AG09309 (cell line): Measurements from ENCODE around the gene SOX4.

Experiments used
- DNase-seq: peaks from one replicate; pipeline ENCODE4 v3.0.0-alpha.2; 2010; ENCODE audit warnings: low read depth
- H3K4me3 ChIP-seq: 2 replicates; pipeline ENCODE4 v1.5.1; 2011; ENCODE audit warnings: mild to moderate bottlenecking, low read depth, low read length, moderate library complexity; ENCODE audit not compliant: control insufficient read depth
- TF ChIP-seq, protein P1 (sequence below): IDR thresholded peaks from 2 replicates; pipeline ENCODE4 v1.5.1; 2011; ENCODE audit warnings: mild to moderate bottlenecking, low read depth, low read length, inconsistent platforms; ENCODE audit not compliant: insufficient read depth, control insufficient read depth; ENCODE audit errors: missing control alignments

The SOX4 gene

DNA sequence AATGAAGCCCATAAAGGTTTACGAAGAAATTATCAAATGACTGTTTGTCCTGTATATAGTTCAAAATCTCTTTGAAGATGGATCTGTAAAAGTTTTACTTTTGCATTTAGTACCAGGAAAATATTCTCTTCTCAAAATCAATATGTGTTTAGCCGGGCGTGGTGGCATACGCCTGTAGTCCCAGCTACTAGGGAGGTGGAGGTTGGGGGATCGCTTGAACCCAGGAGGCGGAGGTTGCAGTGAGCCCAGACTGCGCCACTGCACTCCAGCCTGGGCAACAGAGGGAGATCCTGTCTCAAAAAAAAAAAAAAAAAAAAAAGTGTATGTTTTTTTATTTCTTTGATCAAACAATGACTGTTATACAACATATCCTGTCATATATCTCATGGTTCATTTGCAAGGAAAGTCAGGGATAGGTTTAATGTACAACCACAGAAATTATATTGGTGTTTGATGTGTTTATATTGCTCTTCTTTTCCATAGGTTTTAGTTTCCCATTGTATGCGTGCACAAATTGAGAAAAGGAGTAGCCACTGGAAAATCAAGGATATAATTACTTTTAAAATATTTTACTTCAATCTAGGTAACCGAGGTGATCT, 40.1 kb downstream of the SOX4 start:
- TF ChIP-seq, protein P1, sequence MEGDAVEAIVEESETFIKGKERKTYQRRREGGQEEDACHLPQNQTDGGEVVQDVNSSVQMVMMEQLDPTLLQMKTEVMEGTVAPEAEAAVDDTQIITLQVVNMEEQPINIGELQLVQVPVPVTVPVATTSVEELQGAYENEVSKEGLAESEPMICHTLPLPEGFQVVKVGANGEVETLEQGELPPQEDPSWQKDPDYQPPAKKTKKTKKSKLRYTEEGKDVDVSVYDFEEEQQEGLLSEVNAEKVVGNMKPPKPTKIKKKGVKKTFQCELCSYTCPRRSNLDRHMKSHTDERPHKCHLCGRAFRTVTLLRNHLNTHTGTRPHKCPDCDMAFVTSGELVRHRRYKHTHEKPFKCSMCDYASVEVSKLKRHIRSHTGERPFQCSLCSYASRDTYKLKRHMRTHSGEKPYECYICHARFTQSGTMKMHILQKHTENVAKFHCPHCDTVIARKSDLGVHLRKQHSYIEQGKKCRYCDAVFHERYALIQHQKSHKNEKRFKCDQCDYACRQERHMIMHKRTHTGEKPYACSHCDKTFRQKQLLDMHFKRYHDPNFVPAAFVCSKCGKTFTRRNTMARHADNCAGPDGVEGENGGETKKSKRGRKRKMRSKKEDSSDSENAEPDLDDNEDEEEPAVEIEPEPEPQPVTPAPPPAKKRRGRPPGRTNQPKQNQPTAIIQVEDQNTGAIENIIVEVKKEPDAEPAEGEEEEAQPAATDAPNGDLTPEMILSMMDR, result no peak
- DNase-seq, result no peak
- H3K4me3 ChIP-seq, result no peak overlapping the region

DNA sequence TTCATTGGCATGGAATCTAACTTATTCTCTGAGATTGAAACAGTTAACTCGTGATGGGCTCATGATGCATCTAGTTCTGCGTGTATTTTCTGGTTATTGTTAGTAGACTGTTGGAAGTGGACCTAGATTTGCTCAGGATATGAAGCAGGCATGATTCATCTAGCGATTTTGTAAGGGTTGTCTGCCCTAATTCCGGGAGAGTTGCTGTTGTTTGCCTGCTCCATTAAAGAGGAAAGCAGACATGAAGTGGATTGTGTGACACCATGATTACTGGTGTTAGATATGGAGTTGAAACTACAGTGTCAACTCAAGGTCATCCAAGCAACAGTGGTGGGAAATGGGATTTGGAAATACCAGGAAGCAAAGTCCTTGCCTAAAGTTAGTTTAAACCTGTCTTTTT, 41.0 kb downstream of the SOX4 start:
- TF ChIP-seq, protein P1, result no peak
- peak; percentile 91 for DNase-seq
- H3K4me3 ChIP-seq, result no peak overlapping the region

DNA sequence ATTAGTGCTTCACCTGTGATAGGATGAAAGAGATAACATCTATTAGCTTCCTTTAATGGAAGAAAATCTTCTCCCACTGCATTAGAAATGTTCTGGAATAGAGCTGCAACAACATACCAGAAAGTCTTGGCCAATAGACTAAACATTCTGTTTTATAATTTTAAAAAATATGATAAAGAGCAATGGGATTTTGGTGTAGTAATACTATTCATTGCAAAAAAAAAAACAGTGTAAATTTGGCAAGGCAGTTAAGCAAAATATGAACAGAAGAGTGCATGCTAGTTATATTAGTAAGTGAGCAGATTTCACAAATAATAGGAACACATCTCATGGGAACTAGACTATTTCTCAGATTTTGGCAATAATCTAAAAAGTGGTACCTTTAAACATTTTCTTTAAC, 43.3 kb downstream of the SOX4 start:
- TF ChIP-seq, protein P1, result no peak
- no peak for DNase-seq
- no peak overlapping the region for H3K4me3 ChIP-seq

DNA sequence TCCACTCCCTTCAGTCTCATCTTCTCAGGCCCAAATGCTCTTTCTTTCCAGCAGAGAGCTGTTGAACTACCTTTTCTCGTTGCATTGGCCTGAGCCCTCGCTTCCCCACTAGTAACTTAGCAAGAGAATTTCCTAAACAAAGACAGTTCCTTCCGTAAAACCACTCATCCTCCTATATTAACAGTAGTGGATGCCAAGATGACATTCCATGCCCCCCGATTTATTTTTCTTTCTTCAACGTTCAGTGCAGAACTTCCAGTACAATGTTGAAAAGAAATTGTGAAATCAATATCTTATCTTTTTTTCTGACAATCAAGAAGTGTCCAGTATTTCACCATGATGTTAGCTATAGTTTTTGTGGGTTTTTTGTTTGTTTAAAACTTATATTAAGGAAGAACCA, 45.8 kb downstream of the SOX4 start:
- TF ChIP-seq, protein P1, result no peak
- no peak for DNase-seq
- H3K4me3 ChIP-seq, result no peak overlapping the region
